ENCODE data around the gene JPH4.

Gene JPH4

GRCh38 chr14:23572524-23572828, 6.1 kb downstream of the JPH4 start:
- Histone ChIP-seq H3K9me3 (ENCODE audit: low read length) (no peaks in the 10 kb centered on the region), H3K27ac (ENCODE audit: low read depth, low read length, poor library complexity, severe bottlenecking) (no peak overlapping the region), H3K36me3 (ENCODE audit: insufficient read depth, low read length) (no peaks in the 10 kb centered on the region), H3K9ac (ENCODE audit: low read length) (no peak overlapping the region), H4K20me1 (ENCODE audit: insufficient read depth, low read length) (no peaks in the 10 kb centered on the region), H3K79me2 (ENCODE audit: insufficient read depth, low read length) (no peaks in the 10 kb centered on the region), H3K9me2 (ENCODE audit: low read depth, low read length) (no peaks in the 10 kb centered on the region), H3K4me1 (ENCODE audit: insufficient read depth, low read length, severe bottlenecking) (peaks cover 9% of the 10 kb centered on the region), H2AFZ (ENCODE audit: low read length) (no peak overlapping the region), H3K4me3 (ENCODE audit: low read depth, low read length, poor library complexity, severe bottlenecking) (no peak overlapping the region), H3K4me2 (ENCODE audit: low read length) (no peak overlapping the region), H3F3A (ENCODE audit: insufficient read depth, low read length) (no peaks in the 10 kb centered on the region), H3K27me3 (ENCODE audit: insufficient read depth, low read length) (no peaks in the 10 kb centered on the region; the same call in 1 of the 2 replicates)
- TF ChIP-seq EZH2 (IDR thresholded peaks at IDR 0.05; ENCODE audit: borderline replicate concordance, low read length): no peak
- TF ChIP-seq, protein P1, sequence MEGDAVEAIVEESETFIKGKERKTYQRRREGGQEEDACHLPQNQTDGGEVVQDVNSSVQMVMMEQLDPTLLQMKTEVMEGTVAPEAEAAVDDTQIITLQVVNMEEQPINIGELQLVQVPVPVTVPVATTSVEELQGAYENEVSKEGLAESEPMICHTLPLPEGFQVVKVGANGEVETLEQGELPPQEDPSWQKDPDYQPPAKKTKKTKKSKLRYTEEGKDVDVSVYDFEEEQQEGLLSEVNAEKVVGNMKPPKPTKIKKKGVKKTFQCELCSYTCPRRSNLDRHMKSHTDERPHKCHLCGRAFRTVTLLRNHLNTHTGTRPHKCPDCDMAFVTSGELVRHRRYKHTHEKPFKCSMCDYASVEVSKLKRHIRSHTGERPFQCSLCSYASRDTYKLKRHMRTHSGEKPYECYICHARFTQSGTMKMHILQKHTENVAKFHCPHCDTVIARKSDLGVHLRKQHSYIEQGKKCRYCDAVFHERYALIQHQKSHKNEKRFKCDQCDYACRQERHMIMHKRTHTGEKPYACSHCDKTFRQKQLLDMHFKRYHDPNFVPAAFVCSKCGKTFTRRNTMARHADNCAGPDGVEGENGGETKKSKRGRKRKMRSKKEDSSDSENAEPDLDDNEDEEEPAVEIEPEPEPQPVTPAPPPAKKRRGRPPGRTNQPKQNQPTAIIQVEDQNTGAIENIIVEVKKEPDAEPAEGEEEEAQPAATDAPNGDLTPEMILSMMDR (IDR thresholded peaks at IDR 0.05; ENCODE audit: low read length): no peak

DNA sequence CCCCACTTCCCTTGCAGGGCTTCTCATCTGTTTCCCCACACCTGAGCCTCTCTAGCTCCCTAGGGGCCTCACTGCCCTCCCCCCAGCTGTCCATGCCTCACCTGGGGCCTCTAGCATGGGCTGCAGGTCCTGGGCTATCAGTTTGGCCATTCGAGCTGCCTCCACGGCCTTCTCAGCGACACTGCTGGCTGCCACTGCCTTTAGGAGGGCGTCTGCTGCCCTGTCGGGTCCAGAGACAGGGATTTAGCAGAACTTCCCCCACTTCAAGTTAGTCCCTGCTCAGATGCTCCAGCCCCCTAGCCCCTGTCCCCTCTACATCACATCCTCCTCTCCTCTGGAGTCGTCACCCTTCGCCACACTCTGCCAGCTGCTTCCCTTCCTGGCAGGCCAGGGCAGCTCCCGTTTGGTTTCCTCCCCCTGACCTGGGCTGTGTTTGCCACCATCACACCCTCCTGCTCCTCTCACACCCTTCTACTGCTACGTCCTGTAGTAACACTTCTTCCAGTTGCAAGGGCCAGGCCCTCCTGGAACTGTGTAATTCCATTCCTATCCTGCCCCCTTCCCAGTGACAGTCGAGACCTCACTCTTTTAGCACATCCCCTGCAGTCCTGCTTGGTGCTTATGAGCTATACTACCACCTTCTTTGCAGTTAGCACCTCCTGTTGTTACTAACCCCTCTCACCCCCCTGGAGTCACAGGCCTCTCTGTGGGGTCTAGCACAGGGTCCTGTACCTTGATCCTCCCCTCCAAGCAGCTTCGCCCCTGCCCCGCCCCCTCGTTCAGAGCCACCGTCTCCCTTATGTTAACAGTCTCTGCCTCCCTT, 6.7 kb downstream of the JPH4 start:
- TF ChIP-seq, protein P1 (IDR thresholded peaks at IDR 0.05; ENCODE audit: low read length): no peak
- no peak for TF ChIP-seq EZH2 (IDR thresholded peaks at IDR 0.05; ENCODE audit: borderline replicate concordance, low read length)
- Histone ChIP-seq H3K4me1 (ENCODE audit: insufficient read depth, low read length, severe bottlenecking) (peaks cover 10% of the 10 kb centered on the region), H3K27ac (ENCODE audit: low read depth, low read length, poor library complexity, severe bottlenecking) (no peak overlapping the region), H3K9me2 (ENCODE audit: low read depth, low read length) (no peaks in the 10 kb centered on the region), H3K27me3 (ENCODE audit: insufficient read depth, low read length) (no peaks in the 10 kb centered on the region), H3K36me3 (ENCODE audit: insufficient read depth, low read length) (no peaks in the 10 kb centered on the region), H3K4me3 (ENCODE audit: low read depth, low read length, poor library complexity, severe bottlenecking) (no peak overlapping the region), H3K9me3 (ENCODE audit: low read length) (no peaks in the 10 kb centered on the region), H3K9ac (ENCODE audit: low read length) (no peak overlapping the region), H3K4me2 (ENCODE audit: low read length) (no peak overlapping the region), H4K20me1 (ENCODE audit: insufficient read depth, low read length) (no peaks in the 10 kb centered on the region), H2AFZ (ENCODE audit: low read length) (no peak overlapping the region), H3K79me2 (ENCODE audit: insufficient read depth, low read length) (no peaks in the 10 kb centered on the region), H3F3A (ENCODE audit: insufficient read depth, low read length) (no peaks in the 10 kb centered on the region)

DNA sequence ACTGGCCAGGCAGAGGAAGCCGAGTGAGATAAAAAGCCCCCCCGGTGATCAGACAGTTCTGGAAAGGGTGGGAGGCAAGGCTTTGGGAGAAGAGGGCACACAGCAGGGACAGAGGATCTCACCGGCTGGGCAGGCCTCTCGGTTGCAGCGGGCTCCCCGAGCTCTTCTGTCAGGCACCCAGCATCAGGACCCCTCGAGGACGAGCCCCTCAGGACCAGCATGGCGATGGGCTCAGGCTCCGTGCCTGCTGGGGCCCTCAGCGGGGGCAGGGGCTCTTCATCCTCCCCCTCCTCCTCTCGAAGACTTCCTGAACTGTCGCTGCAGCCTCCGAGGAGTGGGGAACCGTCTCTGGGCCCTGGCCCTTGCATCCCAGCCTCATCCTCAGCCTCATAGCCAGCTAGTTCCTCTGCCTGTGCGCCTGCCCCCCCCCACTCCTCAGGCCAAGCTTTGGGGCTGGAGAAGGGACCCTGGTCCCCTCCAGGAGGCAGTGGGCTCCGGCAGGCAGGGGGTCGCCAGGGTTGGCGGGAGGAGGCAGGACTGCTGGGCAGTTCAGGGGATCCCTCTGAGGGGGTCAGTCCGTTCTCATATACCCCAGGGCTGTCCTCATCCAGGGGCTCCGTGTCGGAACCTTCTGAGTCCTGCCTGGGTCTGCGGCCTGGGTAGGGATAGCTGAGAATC, 7.6 kb downstream of the JPH4 start:
- Histone ChIP-seq H3K4me3 (ENCODE audit: low read depth, low read length, poor library complexity, severe bottlenecking) (no peak overlapping the region), H3K27me3 (ENCODE audit: insufficient read depth, low read length) (no peaks in the 10 kb centered on the region), H3K4me1 (ENCODE audit: insufficient read depth, low read length, severe bottlenecking) (peaks cover 18% of the 10 kb centered on the region), H3K9me3 (ENCODE audit: low read length) (no peaks in the 10 kb centered on the region), H4K20me1 (ENCODE audit: insufficient read depth, low read length) (no peaks in the 10 kb centered on the region), H3K4me2 (ENCODE audit: low read length) (no peak overlapping the region), H3K27ac (ENCODE audit: low read depth, low read length, poor library complexity, severe bottlenecking) (no peak overlapping the region), H3K9ac (ENCODE audit: low read length) (no peak overlapping the region), H3F3A (ENCODE audit: insufficient read depth, low read length) (no peaks in the 10 kb centered on the region), H3K9me2 (ENCODE audit: low read depth, low read length) (no peaks in the 10 kb centered on the region), H2AFZ (ENCODE audit: low read length) (no peak overlapping the region), H3K79me2 (ENCODE audit: insufficient read depth, low read length) (no peaks in the 10 kb centered on the region), H3K36me3 (ENCODE audit: insufficient read depth, low read length) (peaks cover under 1% of the 10 kb centered on the region; the same call in 1 of the 2 replicates)
- TF ChIP-seq, protein P1 (IDR thresholded peaks at IDR 0.05; ENCODE audit: low read length): no peak
- TF ChIP-seq EZH2 (IDR thresholded peaks at IDR 0.05; ENCODE audit: borderline replicate concordance, low read length): no peak
